ENCODE data around the gene SYT15B.
"Not testable (repeated sequence)": the region's sequence is repeated elsewhere in the genome, so short reads cannot be mapped to it uniquely, and the experiment has no call there.

- not testable (repeated sequence) for TF ChIP-seq POLR2A (IDR thresholded peaks at IDR 0.05; ENCODE audit: low read depth, low read length); CTCF (IDR thresholded peaks at IDR 0.05; ENCODE audit: extremely low read depth in 1 of 2, insufficient read depth in 1 of 2, low read depth in 1 of 2, low read length in 2 of 2); POLR2AphosphoS5 (IDR thresholded peaks at IDR 0.05; ENCODE audit: insufficient read depth, low read depth, low read length); EZH2 (IDR thresholded peaks at IDR 0.05; ENCODE audit: borderline replicate concordance, low read depth, low read length, severe bottlenecking); MAX (IDR thresholded peaks at IDR 0.05; ENCODE audit: insufficient read depth, insufficient read length)
These were observed 37.7 kb downstream of the SYT15B start for GRCh38 chr10:47725740-47726139.

All from endothelial cell of umbilical vein (primary cell).